ENCODE results near the gene SMTNL1.

Gene SMTNL1

GRCh38 chr11:57597461-57597915, 60.1 kb downstream of the SMTNL1 start, which contains the start of gene SERPING1:
Gene SERPING1 (plus strand): TSS chr11:57597685. CDS start chr11:57598271, 586 bp downstream.
- no peak for DNase-seq

GRCh38 chr11:57597916-57598830, 60.8 kb downstream of the SMTNL1 start:
- no peak for DNase-seq

- DNase-seq: no peak
Measured at GRCh38 chr11:57598831-57599155, 61.4 kb downstream of the SMTNL1 start.

- no peak for DNase-seq
Measured at GRCh38 chr11:57599381-57599780, 62.0 kb downstream of the SMTNL1 start.
